ENCODE data around the gene CELF2.

Gene CELF2

DNA sequence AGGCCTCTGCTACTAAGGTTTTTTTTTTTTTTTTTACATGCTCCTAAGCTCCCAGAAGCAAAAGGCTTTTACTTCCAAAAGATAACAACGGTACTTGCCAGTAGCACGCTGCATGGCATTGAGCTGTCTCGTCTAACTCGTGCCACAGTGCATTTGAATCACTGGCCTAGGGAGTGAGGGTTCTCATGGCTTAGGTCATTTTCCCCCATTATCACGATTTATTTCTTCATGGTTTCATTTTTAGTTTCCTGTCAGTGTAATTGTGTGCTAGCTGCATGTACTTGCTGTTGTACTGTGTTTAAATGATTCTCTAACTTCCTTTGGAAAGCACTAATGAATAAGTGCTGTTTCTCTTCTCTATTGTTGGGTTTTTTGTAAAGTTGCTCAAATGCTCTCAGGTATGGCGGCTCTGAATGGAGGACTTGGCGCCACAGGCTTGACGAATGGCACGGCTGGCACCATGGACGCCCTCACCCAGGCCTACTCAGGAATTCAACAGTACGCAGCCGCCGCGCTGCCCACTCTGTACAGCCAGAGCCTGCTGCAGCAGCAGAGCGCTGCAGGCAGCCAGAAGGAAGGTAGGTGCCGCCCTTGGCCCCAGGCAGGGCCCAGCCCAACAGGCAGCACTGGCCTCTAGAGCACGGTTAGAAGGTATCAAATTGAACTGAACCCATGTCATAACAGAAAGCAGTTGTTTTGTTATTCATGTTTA is 303.3 kb downstream of the CELF2 start:
- H3K9me3 ChIP-seq (ENCODE audit: control insufficient read depth in 2 of 2, low read length in 2 of 2): no peaks in the 10 kb centered on the region
- no peak overlapping the region for H3K27ac ChIP-seq (ENCODE audit: low read depth in 2 of 2, low read length in 2 of 2)
- no peaks in the 10 kb centered on the region for H3K4me1 ChIP-seq (ENCODE audit: control insufficient read depth in 2 of 2, insufficient read depth in 2 of 2, low read length in 2 of 2)
- no peak overlapping the region for H3K4me3 ChIP-seq (ENCODE audit: low read length in 2 of 2)
- H3K27me3 ChIP-seq (ENCODE audit: control insufficient read depth in 2 of 2, insufficient read depth in 2 of 2, low read length in 2 of 2): no peaks in the 10 kb centered on the region
- no peak overlapping the region for H3K9ac ChIP-seq (ENCODE audit: low read depth in 1 of 2, low read length in 2 of 2)
- peaks cover 44 to 66% of the 10 kb centered on the region in 2 donors for H3K36me3 ChIP-seq (ENCODE audit: control insufficient read depth in 2 of 2, insufficient read depth in 2 of 2, low read length in 2 of 2)

DNA sequence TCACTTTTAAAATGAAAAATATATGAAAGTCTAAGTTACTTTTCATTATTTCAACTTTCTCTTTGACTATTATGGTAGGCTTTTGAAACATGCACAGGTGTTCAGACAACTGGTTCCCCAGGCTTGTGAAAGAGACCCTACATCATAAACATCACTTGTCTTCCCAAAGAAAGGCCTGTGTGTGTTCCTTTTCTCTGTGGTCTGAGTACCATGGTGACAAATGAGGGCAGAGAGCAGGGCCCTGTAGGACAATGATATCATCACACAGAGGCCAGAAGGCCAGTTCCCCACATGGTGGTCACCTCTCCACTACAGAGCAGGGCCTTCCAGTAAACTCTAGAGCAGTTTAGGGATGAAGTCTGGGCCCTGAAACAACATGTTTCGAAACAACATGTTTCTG is 305.0 kb downstream of the CELF2 start:
- Histone ChIP-seq H3K4me3 (ENCODE audit: low read length in 2 of 2) (no peak overlapping the region), H3K9me3 (ENCODE audit: control insufficient read depth in 2 of 2, low read length in 2 of 2) (no peaks in the 10 kb centered on the region), H3K9ac (ENCODE audit: low read depth in 1 of 2, low read length in 2 of 2) (no peak overlapping the region), H3K27ac (ENCODE audit: low read depth in 2 of 2, low read length in 2 of 2) (no peak overlapping the region), H3K27me3 (ENCODE audit: control insufficient read depth in 2 of 2, insufficient read depth in 2 of 2, low read length in 2 of 2) (no peaks in the 10 kb centered on the region), H3K4me1 (ENCODE audit: control insufficient read depth in 2 of 2, insufficient read depth in 2 of 2, low read length in 2 of 2) (no peaks in the 10 kb centered on the region), H3K36me3 (ENCODE audit: control insufficient read depth in 2 of 2, insufficient read depth in 2 of 2, low read length in 2 of 2) (peaks cover 50 to 66% of the 10 kb centered on the region in 2 donors)

DNA sequence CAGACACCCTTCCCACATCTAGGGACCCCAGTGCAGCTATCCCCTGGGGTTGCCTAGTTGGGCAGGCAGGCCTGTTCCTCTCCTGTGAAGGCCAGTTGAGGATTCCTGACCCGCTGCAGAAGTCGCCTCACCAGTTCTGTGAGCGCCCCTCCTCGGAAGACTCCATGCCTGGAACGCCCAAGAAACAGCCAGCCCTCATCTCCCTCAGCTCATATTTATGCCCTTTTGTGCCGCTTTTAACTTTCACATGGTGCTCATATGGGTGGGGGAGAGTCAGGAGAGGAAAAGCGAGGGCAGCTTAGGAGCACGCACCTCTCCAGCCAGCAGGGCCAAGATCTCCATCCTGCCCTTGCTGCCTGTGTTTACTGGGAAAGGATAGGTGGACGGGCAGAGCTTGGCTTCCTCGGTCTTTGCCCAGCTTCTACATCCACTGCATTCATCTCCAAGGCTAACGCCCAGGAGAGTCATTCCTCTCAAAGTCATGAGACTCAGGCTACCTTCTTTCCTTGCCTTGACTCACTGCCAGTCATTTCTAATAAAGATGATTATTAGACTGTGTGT is 307.2 kb downstream of the CELF2 start:
- Histone ChIP-seq H3K27me3 (ENCODE audit: control insufficient read depth in 2 of 2, insufficient read depth in 2 of 2, low read length in 2 of 2) (no peaks in the 10 kb centered on the region), H3K9ac (ENCODE audit: low read depth in 1 of 2, low read length in 2 of 2) (no peak overlapping the region), H3K36me3 (ENCODE audit: control insufficient read depth in 2 of 2, insufficient read depth in 2 of 2, low read length in 2 of 2) (peaks cover 37 to 57% of the 10 kb centered on the region in 2 donors)

DNA sequence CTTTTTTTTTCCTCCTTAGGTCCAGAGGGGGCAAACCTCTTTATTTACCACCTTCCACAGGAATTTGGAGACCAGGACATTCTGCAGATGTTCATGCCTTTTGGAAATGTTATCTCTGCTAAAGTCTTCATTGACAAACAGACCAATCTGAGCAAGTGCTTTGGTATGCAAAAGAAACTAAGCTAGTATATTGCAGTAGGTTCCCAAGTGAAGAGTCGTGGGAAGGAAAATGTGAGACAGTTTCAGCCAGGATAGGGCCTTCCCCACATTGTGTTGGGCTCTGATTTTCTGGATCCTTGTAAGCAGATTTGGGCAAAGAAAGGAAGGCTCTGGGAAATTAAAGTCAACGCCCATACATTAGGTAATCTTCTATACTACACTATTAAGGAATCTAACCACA is 308.1 kb downstream of the CELF2 start:
- no peak overlapping the region for H3K4me3 ChIP-seq (ENCODE audit: low read length in 2 of 2)
- no peak overlapping the region for H3K9ac ChIP-seq (ENCODE audit: low read depth in 1 of 2, low read length in 2 of 2)
- peaks cover 39 to 52% of the 10 kb centered on the region in 2 donors for H3K36me3 ChIP-seq (ENCODE audit: control insufficient read depth in 2 of 2, insufficient read depth in 2 of 2, low read length in 2 of 2)

More for the DNA sequence above, 307.2 kb downstream of the CELF2 start:
- H3K9me3 ChIP-seq (ENCODE audit: control insufficient read depth in 2 of 2, low read length in 2 of 2): no peaks in the 10 kb centered on the region
- no peak overlapping the region for H3K4me3 ChIP-seq (ENCODE audit: low read length in 2 of 2)
- H3K27ac ChIP-seq (ENCODE audit: low read depth in 2 of 2, low read length in 2 of 2): no peak overlapping the region
- H3K4me1 ChIP-seq (ENCODE audit: control insufficient read depth in 2 of 2, insufficient read depth in 2 of 2, low read length in 2 of 2): no peaks in the 10 kb centered on the region

DNA sequence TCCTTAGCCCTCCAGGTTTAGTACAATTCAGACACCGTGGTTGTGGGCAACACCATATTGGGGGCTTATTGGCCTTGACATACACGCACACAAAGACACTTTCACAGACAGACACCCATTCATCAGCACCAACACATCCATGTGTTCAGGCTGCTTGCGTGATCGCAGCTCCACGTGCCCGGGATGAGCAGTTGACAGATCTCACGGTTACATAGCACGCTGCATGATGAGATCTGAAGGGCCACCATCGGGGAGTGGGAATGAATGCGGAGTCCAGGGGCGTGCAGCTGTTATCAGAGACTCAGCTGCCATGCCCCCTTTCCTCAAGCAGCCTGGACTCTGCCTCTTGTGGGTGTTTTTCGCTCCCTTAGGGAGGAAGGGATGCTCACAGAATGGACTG is 308.6 kb downstream of the CELF2 start:
- Histone ChIP-seq H3K27ac (ENCODE audit: low read depth in 2 of 2, low read length in 2 of 2) (no peak overlapping the region), H3K9ac (ENCODE audit: low read depth in 1 of 2, low read length in 2 of 2) (no peak overlapping the region), H3K36me3 (ENCODE audit: control insufficient read depth in 2 of 2, insufficient read depth in 2 of 2, low read length in 2 of 2) (peaks cover 38 to 52% of the 10 kb centered on the region in 2 donors), H3K27me3 (ENCODE audit: control insufficient read depth in 2 of 2, insufficient read depth in 2 of 2, low read length in 2 of 2) (no peaks in the 10 kb centered on the region), H3K9me3 (ENCODE audit: control insufficient read depth in 2 of 2, low read length in 2 of 2) (no peaks in the 10 kb centered on the region), H3K4me1 (ENCODE audit: control insufficient read depth in 2 of 2, insufficient read depth in 2 of 2, low read length in 2 of 2) (no peaks in the 10 kb centered on the region), H3K4me3 (ENCODE audit: low read length in 2 of 2) (no peak overlapping the region)

More for the DNA sequence above, 308.1 kb downstream of the CELF2 start:
- Histone ChIP-seq H3K4me1 (ENCODE audit: control insufficient read depth in 2 of 2, insufficient read depth in 2 of 2, low read length in 2 of 2) (no peaks in the 10 kb centered on the region), H3K27me3 (ENCODE audit: control insufficient read depth in 2 of 2, insufficient read depth in 2 of 2, low read length in 2 of 2) (no peaks in the 10 kb centered on the region), H3K9me3 (ENCODE audit: control insufficient read depth in 2 of 2, low read length in 2 of 2) (no peaks in the 10 kb centered on the region), H3K27ac (ENCODE audit: low read depth in 2 of 2, low read length in 2 of 2) (no peak overlapping the region)

DNA sequence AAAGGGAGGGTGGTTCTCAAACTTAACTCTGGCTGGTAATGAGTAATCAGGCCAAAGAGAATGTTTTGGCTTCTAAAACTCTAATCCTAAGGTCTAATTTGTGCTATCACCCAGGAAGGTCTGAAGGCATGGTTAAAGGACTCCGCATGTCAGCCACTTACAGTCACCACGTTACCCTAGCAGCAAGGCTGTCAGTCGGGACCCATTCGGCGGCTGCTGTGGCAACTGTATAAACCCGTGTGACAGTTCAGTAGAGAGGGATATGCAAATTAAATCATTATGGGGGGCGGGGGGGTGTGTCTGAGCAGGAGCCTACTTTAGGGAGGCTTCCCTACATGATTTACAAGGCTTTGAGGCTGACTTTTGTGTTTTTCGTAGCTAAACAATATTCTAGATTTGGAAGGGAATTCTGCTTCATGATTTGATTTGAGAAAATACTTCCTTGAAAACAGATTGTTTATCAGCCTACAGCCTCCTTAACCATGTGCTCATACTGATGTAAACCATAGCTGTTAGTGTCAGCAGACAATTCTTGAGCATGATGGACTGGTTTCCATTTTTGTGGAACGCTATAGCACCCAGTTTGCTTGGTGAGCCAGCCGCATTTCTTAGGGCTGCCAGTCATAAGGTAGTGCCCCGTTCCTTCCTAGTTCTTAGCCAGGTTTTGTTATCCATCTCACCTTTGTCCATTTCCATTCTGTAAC is 309.4 kb downstream of the CELF2 start:
- Histone ChIP-seq H3K36me3 (ENCODE audit: control insufficient read depth in 2 of 2, insufficient read depth in 2 of 2, low read length in 2 of 2) (peaks cover 29 to 47% of the 10 kb centered on the region in 2 donors), H3K27me3 (ENCODE audit: control insufficient read depth in 2 of 2, insufficient read depth in 2 of 2, low read length in 2 of 2) (no peaks in the 10 kb centered on the region), H3K9ac (ENCODE audit: low read depth in 1 of 2, low read length in 2 of 2) (no peak overlapping the region), H3K4me3 (ENCODE audit: low read length in 2 of 2) (no peak overlapping the region), H3K4me1 (ENCODE audit: control insufficient read depth in 2 of 2, insufficient read depth in 2 of 2, low read length in 2 of 2) (no peaks in the 10 kb centered on the region), H3K9me3 (ENCODE audit: control insufficient read depth in 2 of 2, low read length in 2 of 2) (no peaks in the 10 kb centered on the region), H3K27ac (ENCODE audit: low read depth in 2 of 2, low read length in 2 of 2) (no peak overlapping the region)

DNA sequence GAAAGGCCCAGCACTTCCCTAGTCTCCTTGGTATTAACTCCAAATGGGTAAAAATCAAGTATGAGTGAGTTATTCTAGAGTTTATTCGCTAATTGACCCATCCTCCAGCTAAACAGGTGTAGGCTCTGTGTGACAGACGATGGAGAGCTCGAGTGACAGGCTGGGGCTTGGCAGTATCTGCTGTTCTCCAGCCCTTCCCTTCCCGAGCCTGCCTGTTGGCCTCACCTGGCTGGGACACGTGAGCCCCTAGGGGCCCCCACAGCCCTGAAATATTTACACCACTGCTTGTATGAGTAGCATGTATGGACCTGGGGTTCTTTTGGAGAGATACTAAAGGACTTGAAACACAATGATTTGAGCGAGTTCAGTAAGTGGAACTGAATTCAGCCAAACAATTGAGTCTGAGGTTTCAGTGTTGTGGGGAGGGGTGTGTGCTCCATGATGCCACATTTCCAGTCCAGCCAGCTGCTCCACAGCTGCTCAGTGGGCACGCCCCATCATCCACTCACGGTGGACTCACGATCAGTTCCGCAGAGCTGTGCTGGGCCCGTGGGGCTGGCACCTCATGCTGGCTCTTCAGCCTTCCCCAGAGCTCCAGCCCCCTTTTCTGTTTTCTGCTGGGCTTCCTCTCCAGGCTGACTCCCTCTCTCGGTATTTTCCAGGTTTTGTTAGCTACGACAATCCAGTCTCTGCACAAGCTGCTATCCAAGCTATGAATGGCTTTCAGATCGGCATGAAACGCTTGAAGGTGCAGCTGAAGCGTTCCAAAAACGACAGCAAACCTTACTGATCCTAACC is 310.8 kb downstream of the CELF2 start:
- Histone ChIP-seq H3K36me3 (ENCODE audit: control insufficient read depth in 2 of 2, insufficient read depth in 2 of 2, low read length in 2 of 2) (peaks cover 29 to 46% of the 10 kb centered on the region in 2 donors), H3K9ac (ENCODE audit: low read depth in 1 of 2, low read length in 2 of 2) (no peak overlapping the region), H3K27ac (ENCODE audit: low read depth in 2 of 2, low read length in 2 of 2) (no peak overlapping the region)

DNA sequence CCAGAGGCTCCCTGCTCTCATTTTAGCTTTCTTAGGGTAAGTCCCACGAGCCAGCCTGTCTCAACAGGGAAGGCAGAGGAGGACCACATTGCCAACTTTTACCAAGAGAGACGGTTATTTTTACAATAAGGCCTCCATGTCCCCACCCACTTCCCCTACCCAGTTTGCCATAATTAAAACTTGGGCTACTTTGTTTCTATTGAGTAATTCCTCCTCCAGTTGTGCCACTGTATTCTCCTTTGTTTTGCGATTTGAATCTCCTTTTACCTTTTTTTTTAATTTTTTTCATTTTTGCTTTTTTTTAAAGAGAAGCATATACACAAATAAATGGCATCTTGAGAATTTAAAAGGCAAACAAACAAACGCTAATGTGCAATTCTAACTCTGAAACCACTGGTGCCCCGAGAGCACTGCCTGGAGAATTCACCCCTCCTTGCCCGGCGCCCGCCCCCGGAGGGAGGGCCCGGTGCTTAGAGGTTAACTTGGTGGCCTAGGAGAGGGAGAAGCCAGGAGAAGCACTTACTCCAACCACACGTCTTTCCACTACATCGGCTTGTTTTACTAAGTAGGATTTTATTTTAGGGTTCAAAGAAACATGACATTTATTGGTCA is 311.5 kb downstream of the CELF2 start:
- no peak overlapping the region for H3K4me3 ChIP-seq (ENCODE audit: low read length in 2 of 2)
- no peaks in the 10 kb centered on the region for H3K9me3 ChIP-seq (ENCODE audit: control insufficient read depth in 2 of 2, low read length in 2 of 2)
- no peak overlapping the region for H3K27ac ChIP-seq (ENCODE audit: low read depth in 2 of 2, low read length in 2 of 2)
- no peaks in the 10 kb centered on the region for H3K4me1 ChIP-seq (ENCODE audit: control insufficient read depth in 2 of 2, insufficient read depth in 2 of 2, low read length in 2 of 2)
- peaks cover 25 to 43% of the 10 kb centered on the region in 2 donors for H3K36me3 ChIP-seq (ENCODE audit: control insufficient read depth in 2 of 2, insufficient read depth in 2 of 2, low read length in 2 of 2)
- no peaks in the 10 kb centered on the region for H3K27me3 ChIP-seq (ENCODE audit: control insufficient read depth in 2 of 2, insufficient read depth in 2 of 2, low read length in 2 of 2)
- H3K9ac ChIP-seq (ENCODE audit: low read depth in 1 of 2, low read length in 2 of 2): no peak overlapping the region

More for the DNA sequence above, 310.8 kb downstream of the CELF2 start:
- Histone ChIP-seq H3K4me1 (ENCODE audit: control insufficient read depth in 2 of 2, insufficient read depth in 2 of 2, low read length in 2 of 2) (no peaks in the 10 kb centered on the region), H3K9me3 (ENCODE audit: control insufficient read depth in 2 of 2, low read length in 2 of 2) (no peaks in the 10 kb centered on the region), H3K27me3 (ENCODE audit: control insufficient read depth in 2 of 2, insufficient read depth in 2 of 2, low read length in 2 of 2) (no peaks in the 10 kb centered on the region), H3K4me3 (ENCODE audit: low read length in 2 of 2) (no peak overlapping the region)

DNA sequence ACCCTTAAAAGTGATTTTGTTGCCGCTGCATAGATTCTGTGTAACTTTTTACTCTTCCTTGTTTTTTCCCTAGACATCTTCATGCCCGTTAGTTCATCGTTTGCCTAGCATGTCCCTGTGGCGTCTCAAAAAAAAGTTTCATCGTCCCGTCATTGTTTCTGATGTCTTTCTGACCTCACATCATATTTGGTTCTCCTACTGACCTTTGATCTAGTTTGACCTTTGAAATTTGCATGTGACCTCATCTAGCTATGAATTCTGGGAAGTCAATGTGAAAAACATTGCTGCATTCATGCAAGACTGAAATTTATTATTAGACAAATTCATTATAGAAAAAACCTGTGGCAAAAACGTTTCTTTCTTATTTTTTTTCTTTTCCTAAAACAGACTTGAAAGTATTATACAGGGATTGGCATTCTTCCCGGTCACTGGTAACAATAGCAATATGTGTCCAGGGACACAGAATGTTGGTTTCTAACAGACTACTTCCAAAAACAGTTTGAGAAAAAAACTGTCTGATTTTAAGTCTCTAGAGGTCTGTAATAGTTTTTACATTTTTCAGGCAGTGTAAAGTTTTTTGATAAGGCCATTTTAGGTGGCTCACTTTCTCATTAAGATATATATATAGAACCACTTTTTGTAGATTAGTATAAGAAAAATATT is 312.8 kb downstream of the CELF2 start:
- peaks cover 23 to 32% of the 10 kb centered on the region in 2 donors for H3K36me3 ChIP-seq (ENCODE audit: control insufficient read depth in 2 of 2, insufficient read depth in 2 of 2, low read length in 2 of 2)
- H3K4me1 ChIP-seq (ENCODE audit: control insufficient read depth in 2 of 2, insufficient read depth in 2 of 2, low read length in 2 of 2): no peaks in the 10 kb centered on the region
- no peak overlapping the region for H3K9ac ChIP-seq (ENCODE audit: low read depth in 1 of 2, low read length in 2 of 2)
- H3K9me3 ChIP-seq (ENCODE audit: control insufficient read depth in 2 of 2, low read length in 2 of 2): no peaks in the 10 kb centered on the region
- H3K27me3 ChIP-seq (ENCODE audit: control insufficient read depth in 2 of 2, insufficient read depth in 2 of 2, low read length in 2 of 2): no peaks in the 10 kb centered on the region
- no peak overlapping the region for H3K4me3 ChIP-seq (ENCODE audit: low read length in 2 of 2)
- no peak overlapping the region for H3K27ac ChIP-seq (ENCODE audit: low read depth in 2 of 2, low read length in 2 of 2)

All from mucosa of rectum (tissue), 2 donors.